IPS-18a (cell line): ENCODE measurements around the gene PI3.

ENCODE experiments used
- H3K27ac ChIP-seq: one replicate; pipeline ENCODE4 v1.5.1; 2013; ENCODE audit warnings: low read length
- H3K27me3 ChIP-seq: one replicate; pipeline ENCODE4 v1.6.1; 2013; ENCODE audit warnings: mild to moderate bottlenecking, low read length; ENCODE audit not compliant: control insufficient read depth, insufficient read depth
- H3K36me3 ChIP-seq: one replicate; pipeline ENCODE4 v1.6.1; 2013; ENCODE audit warnings: low read depth, low read length; ENCODE audit not compliant: control insufficient read depth
- H3K4me1 ChIP-seq: one replicate; pipeline ENCODE4 v1.6.1; 2013; ENCODE audit warnings: low read depth, low read length; ENCODE audit not compliant: control insufficient read depth
- H3K4me3 ChIP-seq: one replicate; pipeline ENCODE4 v1.5.1; 2013; ENCODE audit warnings: low read length
- H3K9ac ChIP-seq: one replicate; pipeline ENCODE4 v1.6.1; 2013; ENCODE audit warnings: mild to moderate bottlenecking, low read length, moderate library complexity
- H3K9me3 ChIP-seq: one replicate; pipeline ENCODE4 v1.6.1; 2013; ENCODE audit warnings: low read depth, low read length; ENCODE audit not compliant: control insufficient read depth

Gene PI3

DNA sequence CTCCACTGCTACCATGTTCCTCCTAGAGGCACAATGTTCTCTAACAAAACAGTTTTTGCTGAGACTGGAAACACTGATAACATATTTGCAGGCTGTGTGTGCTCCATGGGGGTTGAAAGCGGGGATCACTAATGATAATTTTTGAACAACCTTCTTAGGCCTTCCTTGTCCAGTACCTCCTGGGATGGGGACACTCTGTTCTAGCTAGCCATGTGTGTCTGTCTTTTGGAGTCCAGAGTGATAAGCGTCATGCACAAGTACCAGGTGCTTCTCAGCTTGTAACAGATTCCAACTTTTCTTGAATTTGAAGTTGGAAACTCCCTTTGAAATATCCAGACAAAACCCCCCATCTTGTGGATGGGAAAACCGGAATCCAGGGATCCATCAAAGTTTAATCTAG lies 15.2 kb downstream of the PI3 start:
- no peaks in the 10 kb centered on the region for H3K9me3 ChIP-seq
- no peaks in the 10 kb centered on the region for H3K36me3 ChIP-seq
- no peak overlapping the region for H3K27ac ChIP-seq
- no peak overlapping the region for H3K9ac ChIP-seq
- no peaks in the 10 kb centered on the region for H3K4me1 ChIP-seq
- no peak overlapping the region for H3K4me3 ChIP-seq
- H3K27me3 ChIP-seq, result no peaks in the 10 kb centered on the region

GRCh38 chr20:45191926-45192325 lies 17.2 kb downstream of the PI3 start:
- Histone ChIP-seq H3K4me1 (no peaks in the 10 kb centered on the region), H3K4me3 (no peak overlapping the region)

GRCh38 chr20:45193331-45193730 lies 18.6 kb downstream of the PI3 start:
- Histone ChIP-seq H3K36me3 (no peaks in the 10 kb centered on the region), H3K9me3 (no peaks in the 10 kb centered on the region), H3K4me1 (peaks cover 8% of the 10 kb centered on the region), H3K27me3 (no peaks in the 10 kb centered on the region), H3K27ac (no peak overlapping the region), H3K4me3 (no peak overlapping the region), H3K9ac (no peak overlapping the region)

More at GRCh38 chr20:45191926-45192325, 17.2 kb downstream of the PI3 start:
- no peaks in the 10 kb centered on the region for H3K27me3 ChIP-seq
- H3K9me3 ChIP-seq, result no peaks in the 10 kb centered on the region
- H3K27ac ChIP-seq, result no peak overlapping the region
- no peak overlapping the region for H3K9ac ChIP-seq
- no peaks in the 10 kb centered on the region for H3K36me3 ChIP-seq

- peaks cover 5% of the 10 kb centered on the region for H3K9me3 ChIP-seq
- H3K4me1 ChIP-seq, result peaks cover 27% of the 10 kb centered on the region
- no peak within 1 kb of the TSS for H3K4me3 ChIP-seq
- no peaks in the 10 kb centered on the region for H3K36me3 ChIP-seq
- no peak within 1 kb of the TSS for H3K27ac ChIP-seq
- no peaks in the 10 kb centered on the region for H3K27me3 ChIP-seq
- no peak within 1 kb of the TSS for H3K9ac ChIP-seq
Measured at GRCh38 chr20:45206725-45207124, 32.0 kb downstream of the PI3 start, which contains the start of gene SEMG1. SEMG1 (plus strand) TSS chr20:45207033; CDS start chr20:45207054, 21 bp downstream.

DNA sequence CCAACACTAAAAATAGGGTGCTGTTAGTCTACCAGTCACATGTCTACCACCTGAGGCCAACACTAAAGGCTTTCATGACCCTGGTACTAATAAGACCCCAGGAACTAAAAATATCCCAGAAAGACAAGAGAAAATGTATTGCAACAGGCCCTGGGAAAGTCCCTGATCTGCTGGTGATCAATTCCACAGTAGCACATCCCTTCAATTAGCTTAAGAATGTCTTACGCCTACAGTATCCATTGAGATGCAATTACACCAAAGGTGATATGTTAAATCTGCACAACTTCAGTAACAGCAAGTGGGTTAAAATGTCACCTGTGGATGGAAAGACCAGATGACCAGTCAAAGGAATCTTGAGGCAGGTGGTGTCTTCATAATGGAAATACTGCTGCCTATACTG lies 35.2 kb downstream of the PI3 start:
- Histone ChIP-seq H3K27ac (peak overlapping the region; percentile 78), H3K27me3 (no peaks in the 10 kb centered on the region), H3K9ac (no peak overlapping the region), H3K4me1 (peaks cover 27% of the 10 kb centered on the region), H3K36me3 (no peaks in the 10 kb centered on the region), H3K4me3 (peak overlapping the region; percentile 5), H3K9me3 (peaks cover 5% of the 10 kb centered on the region)

- H3K4me3 ChIP-seq, result no peak overlapping the region
- H3K27me3 ChIP-seq, result no peaks in the 10 kb centered on the region
- H3K9ac ChIP-seq, result no peak overlapping the region
- peaks cover 24% of the 10 kb centered on the region for H3K4me1 ChIP-seq
- H3K9me3 ChIP-seq, result peaks cover 5% of the 10 kb centered on the region
- H3K36me3 ChIP-seq, result no peaks in the 10 kb centered on the region
- no peak overlapping the region for H3K27ac ChIP-seq
Measured at GRCh38 chr20:45211569-45212474, 37.1 kb downstream of the PI3 start.

DNA sequence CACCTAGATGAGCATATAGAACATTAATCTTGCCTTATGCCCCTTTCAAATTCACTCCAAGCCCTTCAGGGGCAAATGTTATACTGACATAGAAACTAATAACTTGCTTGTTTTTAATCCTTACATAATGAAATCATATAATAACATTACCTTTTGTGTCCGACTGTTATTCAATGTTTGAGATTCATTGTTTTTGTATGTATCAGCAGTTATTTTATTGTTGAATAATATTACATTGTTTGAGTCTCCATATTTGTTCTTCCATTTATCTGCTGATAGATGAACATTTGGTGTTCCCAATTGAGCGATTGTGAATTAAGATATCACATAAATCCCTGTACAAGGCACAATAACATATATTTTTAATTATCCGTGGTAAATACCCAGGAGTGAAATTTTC lies 38.1 kb downstream of the PI3 start:
- no peak overlapping the region for H3K27ac ChIP-seq
- no peaks in the 10 kb centered on the region for H3K27me3 ChIP-seq
- peaks cover 5% of the 10 kb centered on the region for H3K9me3 ChIP-seq
- no peaks in the 10 kb centered on the region for H3K36me3 ChIP-seq
- no peak overlapping the region for H3K4me3 ChIP-seq
- peaks cover 21% of the 10 kb centered on the region for H3K4me1 ChIP-seq
- H3K9ac ChIP-seq, result no peak overlapping the region

- Histone ChIP-seq H3K27ac (no peak overlapping the region), H3K36me3 (no peaks in the 10 kb centered on the region), H3K4me3 (no peak overlapping the region), H3K9me3 (no peaks in the 10 kb centered on the region), H3K27me3 (no peaks in the 10 kb centered on the region), H3K4me1 (no peaks in the 10 kb centered on the region), H3K9ac (no peak overlapping the region)
Measured at GRCh38 chr20:45218124-45218523, 43.4 kb downstream of the PI3 start.

DNA sequence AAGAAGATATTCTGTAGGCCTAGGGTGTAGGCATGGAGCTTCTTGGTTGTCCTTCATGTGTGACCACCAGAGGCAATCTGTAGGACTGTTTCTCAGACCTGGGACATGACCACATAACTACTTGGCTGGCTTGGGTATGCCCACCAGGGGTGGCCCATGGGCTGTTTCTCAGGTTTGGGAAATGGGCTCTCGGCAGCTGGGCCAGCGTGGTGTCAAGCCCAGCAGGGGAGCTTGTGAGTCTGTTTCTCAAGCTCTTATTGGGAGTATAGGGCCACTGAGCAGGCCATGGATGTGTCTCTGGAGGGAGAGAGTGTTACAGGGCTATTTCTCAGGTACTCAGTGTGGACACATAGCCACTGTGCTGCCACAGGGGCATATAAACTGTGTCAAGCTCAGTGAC lies 43.9 kb downstream of the PI3 start:
- H3K27ac ChIP-seq, result no peak overlapping the region
- no peak overlapping the region for H3K4me3 ChIP-seq
- no peaks in the 10 kb centered on the region for H3K36me3 ChIP-seq
- no peaks in the 10 kb centered on the region for H3K4me1 ChIP-seq
- no peaks in the 10 kb centered on the region for H3K9me3 ChIP-seq
- no peaks in the 10 kb centered on the region for H3K27me3 ChIP-seq
- H3K9ac ChIP-seq, result no peak overlapping the region

GRCh38 chr20:45221076-45221475 lies 46.4 kb downstream of the PI3 start, which contains the start of gene SEMG2:
SEMG2 (plus strand) TSS chr20:45221373; CDS start chr20:45221390, 17 bp downstream.
- H3K9ac ChIP-seq, result no peak within 1 kb of the TSS

GRCh38 chr20:45223136-45223535 lies 48.4 kb downstream of the PI3 start:
- no peak overlapping the region for H3K4me3 ChIP-seq
- H3K36me3 ChIP-seq, result no peaks in the 10 kb centered on the region
- H3K27ac ChIP-seq, result no peak overlapping the region
- H3K9me3 ChIP-seq, result no peaks in the 10 kb centered on the region
- no peak overlapping the region for H3K9ac ChIP-seq
- no peaks in the 10 kb centered on the region for H3K4me1 ChIP-seq
- H3K27me3 ChIP-seq, result no peaks in the 10 kb centered on the region

More at GRCh38 chr20:45221076-45221475, 46.4 kb downstream of the PI3 start, which contains the start of gene SEMG2:
- no peaks in the 10 kb centered on the region for H3K27me3 ChIP-seq
- H3K4me1 ChIP-seq, result no peaks in the 10 kb centered on the region
- H3K27ac ChIP-seq, result no peak within 1 kb of the TSS
- no peaks in the 10 kb centered on the region for H3K9me3 ChIP-seq
- no peaks in the 10 kb centered on the region for H3K36me3 ChIP-seq
- no peak within 1 kb of the TSS for H3K4me3 ChIP-seq
